Nucleus accumbens (tissue), 56 donors: ENCODE measurements around the gene CDCA3.

ENCODE experiments used
- DNase-seq, 56 donors: peaks; one replicate each; lab custom pipeline; 2025; lab: John Stamatoyannopoulos, UW

Gene CDCA3

GRCh38 chr12:6823182-6824084, 27.7 kb downstream of the CDCA3 start:
- DNase-seq = no peak

- peak in 4 of 56 donors; percentile 10 to 41 (median 22) for DNase-seq
Observed at GRCh38 chr12:6822426-6823135, 28.5 kb downstream of the CDCA3 start.

GRCh38 chr12:6821591-6822425, 29.3 kb downstream of the CDCA3 start, which contains the start of gene GPR162:
TSS of gene GPR162 (plus strand) at chr12:6821821. CDS start at chr12:6823899, 2,078 bp downstream.
- peak in 30 of 56 donors; percentile 13 to 83 (median 58) for DNase-seq

- no peak for DNase-seq
Observed at GRCh38 chr12:6820166-6820565, 30.9 kb downstream of the CDCA3 start.

GRCh38 chr12:6819106-6820030, 31.7 kb downstream of the CDCA3 start:
- DNase-seq = no peak

GRCh38 chr12:6818645-6819044, 32.4 kb downstream of the CDCA3 start:
- no peak for DNase-seq

GRCh38 chr12:6818222-6818621, 32.9 kb downstream of the CDCA3 start:
- no peak for DNase-seq

- no peak for DNase-seq
Observed at GRCh38 chr12:6817662-6818157, 33.4 kb downstream of the CDCA3 start.

- DNase-seq = no peak
Observed at GRCh38 chr12:6817098-6817497, 34.0 kb downstream of the CDCA3 start.

GRCh38 chr12:6816598-6816997, 34.5 kb downstream of the CDCA3 start:
- DNase-seq = no peak

- DNase-seq = no peak
Observed at GRCh38 chr12:6813363-6813762, 37.7 kb downstream of the CDCA3 start.

GRCh38 chr12:6810758-6811157, 40.3 kb downstream of the CDCA3 start:
- DNase-seq = no peak

GRCh38 chr12:6809056-6809455, 42.0 kb downstream of the CDCA3 start:
- DNase-seq = no peak

- DNase-seq = no peak
Observed at GRCh38 chr12:6807170-6807569, 43.9 kb downstream of the CDCA3 start.

GRCh38 chr12:6799147-6799546, 51.9 kb downstream of the CDCA3 start:
- no peak for DNase-seq
